GM23338 (cell line): ENCODE data around the gene GCNT2. TPM values are rescaled to one million over a fixed set of nuclear protein-coding genes. Genes with fewer than 3 reads are reported as not detected.
"Not testable (repeated sequence)": the region's sequence is repeated elsewhere in the genome, so short reads cannot be mapped to it uniquely, and the experiment has no call there.

Experiments
- ATAC-seq: fragments of 200-7000 bp; cut with Tn5 transposase; 3 replicates; pipeline ENCODE4 v1.9.1; 2020
- DNase-seq: peaks from one replicate; pipeline ENCODE4 v3.0.0-alpha.2; 2015; ENCODE audit warnings: low spot score
- H2AFZ ChIP-seq: fragments of 200-600 bp; sonication (generic); 2 replicates; pipeline ENCODE4 v1.8.0; 2016; ENCODE audit warnings: antibody characterized with exemption, mild to moderate bottlenecking, moderate library complexity
- H3F3A ChIP-seq: fragments of 200-600 bp; sonication (generic); replicated peaks from 2 replicates; pipeline ENCODE4 v1.8.0; 2017; ENCODE audit warnings: antibody characterized with exemption, mixed run types, low read depth
- H3K27ac ChIP-seq: fragments of 200-600 bp; sonication (generic); 2 replicates; pipeline ENCODE4 v1.6.1; 2016; ENCODE audit warnings: low read depth
- H3K27me3 ChIP-seq: fragments of 200-600 bp; sonication (generic); 2 replicates; pipeline ENCODE4 v1.8.0; 2016; ENCODE audit warnings: mild to moderate bottlenecking, mixed run types, moderate library complexity; ENCODE audit not compliant: insufficient read depth
- H3K36me3 ChIP-seq: fragments of 200-600 bp; sonication (generic); 2 replicates; pipeline ENCODE4 v1.8.0; 2016; ENCODE audit warnings: mild to moderate bottlenecking; ENCODE audit not compliant: insufficient read depth
- H3K4me1 ChIP-seq: fragments of 200-600 bp; sonication (generic); 2 replicates; pipeline ENCODE4 v1.8.0; 2016; ENCODE audit warnings: mild to moderate bottlenecking, moderate library complexity; ENCODE audit not compliant: insufficient read depth
- H3K4me2 ChIP-seq: fragments of 200-600 bp; sonication (generic); 2 replicates; pipeline ENCODE4 v1.7.1; 2017; ENCODE audit warnings: mixed run types
- H3K4me3 ChIP-seq: fragments of 200-600 bp; sonication (generic); 2 replicates; pipeline ENCODE4 v1.6.1; 2016; ENCODE audit warnings: mixed run types
- H3K79me2 ChIP-seq: fragments of 200-600 bp; sonication (generic); replicated peaks from 2 replicates; pipeline ENCODE4 v1.8.0; 2017; ENCODE audit warnings: mild to moderate bottlenecking; ENCODE audit not compliant: insufficient read depth
- H3K9me2 ChIP-seq: fragments of 200-600 bp; sonication (generic); 2 replicates; pipeline ENCODE4 v1.8.0; 2017; ENCODE audit not compliant: insufficient read depth
- H4K20me1 ChIP-seq: fragments of 200-600 bp; sonication (generic); replicated peaks from 2 replicates; pipeline ENCODE4 v1.8.0; 2017; ENCODE audit warnings: mild to moderate bottlenecking; ENCODE audit not compliant: insufficient read depth
- H3K27ac Mint-ChIP-seq: 2 replicates; pipeline ENCODE4 v1.8.0; 2020; ENCODE audit warnings: inconsistent platforms, mild to moderate bottlenecking, moderate library complexity, mixed read lengths
- H3K27me3 Mint-ChIP-seq: 3 replicates; pipeline ENCODE4 v1.8.0; 2022; ENCODE audit warnings: low read depth, mild to moderate bottlenecking, moderate library complexity, mixed read lengths, inconsistent platforms; ENCODE audit not compliant: insufficient read depth, poor library complexity
- H3K36me3 Mint-ChIP-seq: 3 replicates; pipeline ENCODE4 v1.8.0; 2021; ENCODE audit warnings: low read depth, mild to moderate bottlenecking, inconsistent platforms, moderate library complexity, mixed read lengths
- H3K4me1 Mint-ChIP-seq: 3 replicates; pipeline ENCODE4 v1.8.0; 2020; ENCODE audit warnings: mild to moderate bottlenecking, inconsistent platforms, mixed read lengths
- H3K4me3 Mint-ChIP-seq: 3 replicates; pipeline ENCODE4 v1.8.0; 2021; ENCODE audit warnings: moderate library complexity, mild to moderate bottlenecking, inconsistent platforms, mixed read lengths
- H3K9me3 Mint-ChIP-seq: 3 replicates; pipeline ENCODE4 v1.8.0; 2020; ENCODE audit warnings: moderate library complexity, mild to moderate bottlenecking, inconsistent platforms, mixed read lengths
- EZH2 ChIP-seq: fragments of 200-600 bp; sonication (generic); IDR thresholded peaks from one replicate; pipeline ENCODE4 v1.8.0; 2017; ENCODE audit warnings: antibody characterized with exemption, mild to moderate bottlenecking, low read depth; ENCODE audit not compliant: unreplicated experiment
- JUNB ChIP-seq: IDR thresholded peaks from one replicate; pipeline ENCODE4 v1.6.1; 2016; ENCODE audit warnings: antibody characterized with exemption; ENCODE audit not compliant: unreplicated experiment
- NANOG ChIP-seq: IDR thresholded peaks from 2 replicates; pipeline ENCODE4 v1.6.1; 2016; ENCODE audit warnings: antibody characterized with exemption, borderline replicate concordance
- POLR2AphosphoS5 ChIP-seq: IDR thresholded peaks from 2 replicates; pipeline ENCODE4 v1.6.1; 2016; ENCODE audit warnings: antibody characterized with exemption, low read depth
- polyA plus RNA-seq: library from polyadenylated mRNA; unstranded; fragments of >200 nt; fragmentation: Nextera tagmentation; extraction: Ambion mirVana; gene quantifications from 2 replicates; pipeline ENCODE4 v1.2.1, GENCODE V29; 2016
- total RNA-seq: library from RNA; depleted of rRNA; stranded (reverse); fragments of >200 nt; shearing (Covaris generic); gene quantifications from 2 replicates; pipeline ENCODE4 v1.2.3, GENCODE V29; 2014

GCNT2 gene
- total and polyA plus RNA-seq, 2 experiments from 2014 or later = 28.3 to 137 TPM

GRCh38 chr6:10581402-10581801 lies 60.3 kb downstream of the GCNT2 start:
- H3K27ac ChIP-seq = peak overlapping the region; percentile 87
- DNase-seq, ATAC-seq, H3K36me3 ChIP-seq, H3K4me3 ChIP-seq, H3K9me2 ChIP-seq, H2AFZ ChIP-seq, H3K9me3 Mint-ChIP-seq, H3K27me3 ChIP-seq, H3K4me3 Mint-ChIP-seq, H3K4me2 ChIP-seq: not testable (repeated sequence)
- Mint-ChIP-seq H3K27ac (peak overlapping the region; percentile 37; the same call in 1 of the 2 replicates), H3K36me3 (peaks cover 24% of the 10 kb centered on the region), H3K27me3 (peaks cover 18% of the 10 kb centered on the region), H3K4me1 (peaks cover 64% of the 10 kb centered on the region)
- H3K4me1 ChIP-seq = peaks cover 78% of the 10 kb centered on the region
- H4K20me1 ChIP-seq = peaks cover 13% of the 10 kb centered on the region
- H3F3A ChIP-seq = peaks cover 24% of the 10 kb centered on the region
- H3K79me2 ChIP-seq = peaks cover 79% of the 10 kb centered on the region

- Histone ChIP-seq H3K9me2 (no peaks in the 10 kb centered on the region), H2AFZ (no peak overlapping the region), H3K4me3 (peak overlapping the region; percentile 32), H3K27ac (peak overlapping the region; percentile 100), H3F3A (peaks cover 21% of the 10 kb centered on the region), H3K79me2 (peaks cover 79% of the 10 kb centered on the region), H3K36me3 (no peaks in the 10 kb centered on the region; the same call in 1 of the 2 replicates), H3K27me3 (no peaks in the 10 kb centered on the region), H3K4me1 (peaks cover 70% of the 10 kb centered on the region), H3K4me2 (peak overlapping the region; percentile 76), H4K20me1 (peaks cover 21% of the 10 kb centered on the region)
- peak overlapping the region; percentile 96 for H3K27ac Mint-ChIP-seq
- peaks cover 15% of the 10 kb centered on the region for H3K27me3 Mint-ChIP-seq
- peak; percentile 91 for DNase-seq
- H3K4me1 Mint-ChIP-seq = peaks cover 60% of the 10 kb centered on the region
- TF ChIP-seq POLR2AphosphoS5 (peak; percentile 34; the same call in 1 of the 2 replicates), EZH2 (no peak)
- H3K4me3 Mint-ChIP-seq = no peak overlapping the region; the same call in none of the 3 replicates
- H3K9me3 Mint-ChIP-seq = no peaks in the 10 kb centered on the region
- peak; percentile 53 for ATAC-seq
- H3K36me3 Mint-ChIP-seq = peaks cover 13% of the 10 kb centered on the region; the same call in 2 of the 3 replicates
Measured at GRCh38 chr6:10582774-10583508, 61.8 kb downstream of the GCNT2 start.

- Histone ChIP-seq H2AFZ (no peak overlapping the region), H3K36me3 (no peaks in the 10 kb centered on the region; the same call in 1 of the 2 replicates), H3K4me1 (peaks cover 74% of the 10 kb centered on the region), H3K4me3 (peak overlapping the region; percentile 32), H3F3A (peaks cover 20% of the 10 kb centered on the region), H3K4me2 (peak overlapping the region; percentile 76), H3K9me2 (no peaks in the 10 kb centered on the region), H3K27me3 (no peaks in the 10 kb centered on the region), H3K27ac (peak overlapping the region; percentile 100), H4K20me1 (peaks cover 27% of the 10 kb centered on the region), H3K79me2 (peaks cover 79% of the 10 kb centered on the region)
- peak; percentile 83 for DNase-seq
- Mint-ChIP-seq H3K27ac (peak overlapping the region; percentile 96), H3K27me3 (peaks cover 13% of the 10 kb centered on the region), H3K4me3 (no peak overlapping the region; the same call in none of the 3 replicates), H3K4me1 (peaks cover 60% of the 10 kb centered on the region), H3K9me3 (no peaks in the 10 kb centered on the region), H3K36me3 (peaks cover 11% of the 10 kb centered on the region; the same call in 2 of the 3 replicates)
- TF ChIP-seq NANOG = 0 out of 2 replicates have a peak, but pooled peaks have one; percentile 15
- no peak for TF ChIP-seq JUNB
- ATAC-seq = peak; percentile 19
Measured at GRCh38 chr6:10583509-10583901, 62.4 kb downstream of the GCNT2 start.
